ENCODE data around the gene NPDC1.

DNA sequence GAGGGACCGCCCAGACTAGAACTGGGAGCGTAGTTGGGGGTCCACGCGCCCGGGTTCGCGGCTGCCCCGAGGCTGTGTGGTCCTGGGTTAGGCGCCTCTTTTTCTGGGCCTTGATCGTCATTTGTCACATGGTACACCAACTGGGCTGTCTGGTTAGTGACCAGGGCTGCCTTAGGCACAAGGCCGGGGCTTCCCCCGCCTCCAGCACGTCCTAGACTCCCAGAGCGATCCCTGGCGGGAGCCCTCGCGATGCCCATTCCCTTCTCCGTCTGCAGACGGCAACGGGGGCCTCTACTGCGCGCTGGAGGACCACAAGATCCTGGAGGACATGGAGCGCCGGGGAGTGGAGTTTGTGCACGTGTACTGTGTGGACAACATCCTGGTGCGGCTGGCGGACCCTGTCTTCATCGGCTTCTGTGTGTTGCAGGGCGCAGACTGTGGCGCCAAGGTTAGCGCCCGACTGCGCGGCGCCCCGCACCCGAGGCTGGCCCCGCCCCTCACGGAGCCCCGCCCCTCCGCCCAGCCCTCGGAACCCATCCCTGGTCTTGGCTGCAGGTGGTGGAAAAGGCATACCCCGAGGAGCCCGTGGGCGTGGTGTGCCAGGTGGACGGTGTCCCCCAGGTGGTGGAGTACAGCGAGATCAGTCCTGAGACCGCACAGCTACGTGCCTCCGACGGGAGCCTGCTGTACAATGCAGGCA lies 32.9 kb upstream of the NPDC1 start:
- TF ChIP-seq, protein P1, sequence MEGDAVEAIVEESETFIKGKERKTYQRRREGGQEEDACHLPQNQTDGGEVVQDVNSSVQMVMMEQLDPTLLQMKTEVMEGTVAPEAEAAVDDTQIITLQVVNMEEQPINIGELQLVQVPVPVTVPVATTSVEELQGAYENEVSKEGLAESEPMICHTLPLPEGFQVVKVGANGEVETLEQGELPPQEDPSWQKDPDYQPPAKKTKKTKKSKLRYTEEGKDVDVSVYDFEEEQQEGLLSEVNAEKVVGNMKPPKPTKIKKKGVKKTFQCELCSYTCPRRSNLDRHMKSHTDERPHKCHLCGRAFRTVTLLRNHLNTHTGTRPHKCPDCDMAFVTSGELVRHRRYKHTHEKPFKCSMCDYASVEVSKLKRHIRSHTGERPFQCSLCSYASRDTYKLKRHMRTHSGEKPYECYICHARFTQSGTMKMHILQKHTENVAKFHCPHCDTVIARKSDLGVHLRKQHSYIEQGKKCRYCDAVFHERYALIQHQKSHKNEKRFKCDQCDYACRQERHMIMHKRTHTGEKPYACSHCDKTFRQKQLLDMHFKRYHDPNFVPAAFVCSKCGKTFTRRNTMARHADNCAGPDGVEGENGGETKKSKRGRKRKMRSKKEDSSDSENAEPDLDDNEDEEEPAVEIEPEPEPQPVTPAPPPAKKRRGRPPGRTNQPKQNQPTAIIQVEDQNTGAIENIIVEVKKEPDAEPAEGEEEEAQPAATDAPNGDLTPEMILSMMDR (IDR thresholded peaks at IDR 0.05) = no peak
- TF ChIP-seq POLR2A (IDR thresholded peaks at IDR 0.05) = no peak
- peak in 1 of 3 donors; percentile 27 for TF ChIP-seq POLR2AphosphoS5 (IDR thresholded peaks at IDR 0.05)
- TF ChIP-seq EP300 (IDR thresholded peaks at IDR 0.05; ENCODE audit: low read depth) = no peak
